22Rv1 (cell line): ENCODE measurements around the gene JAGN1.

Source experiments
- H3K27ac ChIP-seq: fragments of 450-650 bp; 2 replicates; pipeline ENCODE4 v1.5.1; 2017
- ZFX ChIP-seq: fragments of 450-650 bp; IDR thresholded peaks from 2 replicates; pipeline ENCODE4 v1.6.1; 2017; ENCODE audit warnings: antibody characterized with exemption, borderline replicate concordance
- TF ChIP-seq, protein P1 (sequence below): fragments of 450-650 bp; IDR thresholded peaks from 2 replicates; pipeline ENCODE4 v1.5.1; 2017; ENCODE audit warnings: mild to moderate bottlenecking

Gene JAGN1

DNA sequence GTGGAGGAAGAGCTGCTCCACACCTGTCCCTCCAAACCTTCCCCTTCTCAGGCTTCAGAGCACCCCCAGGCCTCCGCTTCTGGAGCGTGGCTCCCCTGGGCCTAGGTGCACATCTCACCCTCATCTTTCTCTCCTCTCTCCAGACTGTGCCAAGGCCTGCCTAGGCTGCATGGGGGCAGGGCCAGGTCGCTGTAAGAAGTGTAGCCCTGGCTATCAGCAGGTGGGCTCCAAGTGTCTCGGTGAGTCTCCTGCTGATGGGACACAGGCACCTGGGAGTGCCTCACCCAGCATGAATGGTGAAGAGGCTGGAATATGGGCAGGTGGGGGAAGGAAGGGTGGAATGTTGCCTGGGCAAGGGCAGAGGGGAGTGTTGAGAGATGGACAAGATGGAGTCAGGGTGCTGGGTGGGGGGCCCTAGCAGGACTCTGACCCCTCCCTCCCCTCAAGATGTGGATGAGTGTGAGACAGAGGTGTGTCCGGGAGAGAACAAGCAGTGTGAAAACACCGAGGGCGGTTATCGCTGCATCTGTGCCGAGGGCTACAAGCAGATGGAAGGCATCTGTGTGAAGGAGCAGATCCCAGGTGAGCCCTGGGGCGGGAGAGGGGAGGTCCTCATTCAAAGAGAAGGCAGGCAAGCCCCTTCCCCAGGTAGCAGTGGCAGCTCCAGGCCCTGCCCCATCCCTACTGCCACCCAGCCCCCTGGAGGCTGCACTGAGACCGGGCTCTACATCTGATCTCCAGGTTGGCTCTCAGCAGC lies 52.7 kb downstream of the JAGN1 start:
- TF ChIP-seq, protein P1, sequence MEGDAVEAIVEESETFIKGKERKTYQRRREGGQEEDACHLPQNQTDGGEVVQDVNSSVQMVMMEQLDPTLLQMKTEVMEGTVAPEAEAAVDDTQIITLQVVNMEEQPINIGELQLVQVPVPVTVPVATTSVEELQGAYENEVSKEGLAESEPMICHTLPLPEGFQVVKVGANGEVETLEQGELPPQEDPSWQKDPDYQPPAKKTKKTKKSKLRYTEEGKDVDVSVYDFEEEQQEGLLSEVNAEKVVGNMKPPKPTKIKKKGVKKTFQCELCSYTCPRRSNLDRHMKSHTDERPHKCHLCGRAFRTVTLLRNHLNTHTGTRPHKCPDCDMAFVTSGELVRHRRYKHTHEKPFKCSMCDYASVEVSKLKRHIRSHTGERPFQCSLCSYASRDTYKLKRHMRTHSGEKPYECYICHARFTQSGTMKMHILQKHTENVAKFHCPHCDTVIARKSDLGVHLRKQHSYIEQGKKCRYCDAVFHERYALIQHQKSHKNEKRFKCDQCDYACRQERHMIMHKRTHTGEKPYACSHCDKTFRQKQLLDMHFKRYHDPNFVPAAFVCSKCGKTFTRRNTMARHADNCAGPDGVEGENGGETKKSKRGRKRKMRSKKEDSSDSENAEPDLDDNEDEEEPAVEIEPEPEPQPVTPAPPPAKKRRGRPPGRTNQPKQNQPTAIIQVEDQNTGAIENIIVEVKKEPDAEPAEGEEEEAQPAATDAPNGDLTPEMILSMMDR: no peak
- no peak for TF ChIP-seq ZFX
- H3K27ac ChIP-seq: peak overlapping the region; percentile 84
